ENCODE data around the gene PALD1. TPM values are rescaled to one million over a fixed set of nuclear protein-coding genes. Genes with fewer than 3 reads are reported as not detected.

The PALD1 gene
- total and polyA plus RNA-seq, 2 of the 13 experiments (the other 11 are each of a cell fraction or from before 2014, with no cell fraction given): 0.07 to 0.09 TPM

DNA sequence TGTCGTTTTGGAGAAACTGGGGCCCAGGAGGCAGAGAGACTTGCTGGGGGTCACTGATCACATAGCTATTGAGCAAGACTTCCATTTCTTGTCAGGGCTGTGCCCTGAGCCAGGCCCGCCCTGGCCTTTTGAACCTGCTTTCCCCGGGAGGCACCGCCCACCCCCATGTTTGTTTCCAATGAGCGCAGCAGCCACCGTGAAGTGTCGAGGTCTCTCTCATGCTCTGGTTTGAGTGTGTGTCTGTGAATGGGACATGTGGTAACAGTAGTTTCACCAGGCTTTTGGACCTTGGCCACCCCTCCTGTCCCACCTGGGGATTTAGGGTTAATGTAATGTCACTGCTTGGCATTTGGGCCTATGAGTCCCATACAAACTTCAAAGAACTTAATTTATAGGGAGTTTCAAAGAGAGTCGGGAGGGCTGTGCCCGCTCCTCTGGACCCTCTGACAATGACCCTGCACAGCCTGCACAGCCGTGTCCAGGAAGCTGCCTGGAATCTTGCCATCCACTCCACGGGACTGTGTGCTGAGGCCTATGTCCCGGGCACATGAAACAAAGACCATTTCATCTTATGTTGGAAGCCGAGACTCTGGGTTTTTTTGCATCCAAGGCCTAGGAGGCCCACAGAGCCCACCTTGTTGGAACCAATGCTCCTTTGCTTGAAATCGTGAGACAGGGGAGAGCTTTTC lies 117.7 kb downstream of the PALD1 start (continued):
- TF ChIP-seq, protein P1, sequence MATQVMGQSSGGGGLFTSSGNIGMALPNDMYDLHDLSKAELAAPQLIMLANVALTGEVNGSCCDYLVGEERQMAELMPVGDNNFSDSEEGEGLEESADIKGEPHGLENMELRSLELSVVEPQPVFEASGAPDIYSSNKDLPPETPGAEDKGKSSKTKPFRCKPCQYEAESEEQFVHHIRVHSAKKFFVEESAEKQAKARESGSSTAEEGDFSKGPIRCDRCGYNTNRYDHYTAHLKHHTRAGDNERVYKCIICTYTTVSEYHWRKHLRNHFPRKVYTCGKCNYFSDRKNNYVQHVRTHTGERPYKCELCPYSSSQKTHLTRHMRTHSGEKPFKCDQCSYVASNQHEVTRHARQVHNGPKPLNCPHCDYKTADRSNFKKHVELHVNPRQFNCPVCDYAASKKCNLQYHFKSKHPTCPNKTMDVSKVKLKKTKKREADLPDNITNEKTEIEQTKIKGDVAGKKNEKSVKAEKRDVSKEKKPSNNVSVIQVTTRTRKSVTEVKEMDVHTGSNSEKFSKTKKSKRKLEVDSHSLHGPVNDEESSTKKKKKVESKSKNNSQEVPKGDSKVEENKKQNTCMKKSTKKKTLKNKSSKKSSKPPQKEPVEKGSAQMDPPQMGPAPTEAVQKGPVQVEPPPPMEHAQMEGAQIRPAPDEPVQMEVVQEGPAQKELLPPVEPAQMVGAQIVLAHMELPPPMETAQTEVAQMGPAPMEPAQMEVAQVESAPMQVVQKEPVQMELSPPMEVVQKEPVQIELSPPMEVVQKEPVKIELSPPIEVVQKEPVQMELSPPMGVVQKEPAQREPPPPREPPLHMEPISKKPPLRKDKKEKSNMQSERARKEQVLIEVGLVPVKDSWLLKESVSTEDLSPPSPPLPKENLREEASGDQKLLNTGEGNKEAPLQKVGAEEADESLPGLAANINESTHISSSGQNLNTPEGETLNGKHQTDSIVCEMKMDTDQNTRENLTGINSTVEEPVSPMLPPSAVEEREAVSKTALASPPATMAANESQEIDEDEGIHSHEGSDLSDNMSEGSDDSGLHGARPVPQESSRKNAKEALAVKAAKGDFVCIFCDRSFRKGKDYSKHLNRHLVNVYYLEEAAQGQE (IDR thresholded peaks at IDR 0.05; ENCODE audit: borderline replicate concordance in 1 of 2, low read depth in 1 of 2, low read length in 2 of 2): no peak
- TF ChIP-seq NCOR1 (IDR thresholded peaks at IDR 0.05; ENCODE audit: borderline replicate concordance, low read length) (peak; percentile 24; the same call in 1 of the 2 replicates), GTF3A (CRISPR knock-in tag; conservative IDR thresholded peaks at IDR 0.05) (no peak), RBM39 (IDR thresholded peaks at IDR 0.05; ENCODE audit: low read depth, low read length, poor library complexity, severe bottlenecking) (no peak), ZNF235 (CRISPR knock-in tag; IDR thresholded peaks at IDR 0.05; ENCODE audit: borderline replicate concordance) (no peak), MAFK (conservative IDR thresholded peaks at IDR 0.05 in 1 of 2, IDR thresholded peaks at IDR 0.05 in 1 of 2; ENCODE audit: low read length in 2 of 2) (no peak), NCOA1 (CRISPR knock-in tag; IDR thresholded peaks at IDR 0.05) (no peak), ZNF746 (CRISPR knock-in tag; IDR thresholded peaks at IDR 0.05) (no peak), JUN (CRISPR knock-in tag; IDR thresholded peaks at IDR 0.05) (no peak), GABPB1 (CRISPR knock-in tag; IDR thresholded peaks at IDR 0.05) (0 out of 2 replicates have a peak, but pooled peaks have one; percentile 35), RAD21 (CRISPR knock-in tag; IDR thresholded peaks at IDR 0.05) (no peak), GLMP (CRISPR knock-in tag; IDR thresholded peaks at IDR 0.05; ENCODE audit: borderline replicate concordance) (no peak), ZNF33A (CRISPR knock-in tag; IDR thresholded peaks at IDR 0.05; ENCODE audit: borderline replicate concordance) (no peak), AGO1 (IDR thresholded peaks at IDR 0.05; ENCODE audit: low read depth, low read length, poor library complexity, severe bottlenecking) (no peak), GPN1 (CRISPR knock-in tag; IDR thresholded peaks at IDR 0.05; ENCODE audit: borderline replicate concordance) (no peak)
- TF ChIP-seq, protein P2, sequence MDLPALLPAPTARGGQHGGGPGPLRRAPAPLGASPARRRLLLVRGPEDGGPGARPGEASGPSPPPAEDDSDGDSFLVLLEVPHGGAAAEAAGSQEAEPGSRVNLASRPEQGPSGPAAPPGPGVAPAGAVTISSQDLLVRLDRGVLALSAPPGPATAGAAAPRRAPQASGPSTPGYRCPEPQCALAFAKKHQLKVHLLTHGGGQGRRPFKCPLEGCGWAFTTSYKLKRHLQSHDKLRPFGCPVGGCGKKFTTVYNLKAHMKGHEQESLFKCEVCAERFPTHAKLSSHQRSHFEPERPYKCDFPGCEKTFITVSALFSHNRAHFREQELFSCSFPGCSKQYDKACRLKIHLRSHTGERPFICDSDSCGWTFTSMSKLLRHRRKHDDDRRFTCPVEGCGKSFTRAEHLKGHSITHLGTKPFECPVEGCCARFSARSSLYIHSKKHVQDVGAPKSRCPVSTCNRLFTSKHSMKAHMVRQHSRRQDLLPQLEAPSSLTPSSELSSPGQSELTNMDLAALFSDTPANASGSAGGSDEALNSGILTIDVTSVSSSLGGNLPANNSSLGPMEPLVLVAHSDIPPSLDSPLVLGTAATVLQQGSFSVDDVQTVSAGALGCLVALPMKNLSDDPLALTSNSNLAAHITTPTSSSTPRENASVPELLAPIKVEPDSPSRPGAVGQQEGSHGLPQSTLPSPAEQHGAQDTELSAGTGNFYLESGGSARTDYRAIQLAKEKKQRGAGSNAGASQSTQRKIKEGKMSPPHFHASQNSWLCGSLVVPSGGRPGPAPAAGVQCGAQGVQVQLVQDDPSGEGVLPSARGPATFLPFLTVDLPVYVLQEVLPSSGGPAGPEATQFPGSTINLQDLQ (CRISPR knock-in tag; IDR thresholded peaks at IDR 0.05): peak; percentile 71
- TF ChIP-seq, protein P3, sequence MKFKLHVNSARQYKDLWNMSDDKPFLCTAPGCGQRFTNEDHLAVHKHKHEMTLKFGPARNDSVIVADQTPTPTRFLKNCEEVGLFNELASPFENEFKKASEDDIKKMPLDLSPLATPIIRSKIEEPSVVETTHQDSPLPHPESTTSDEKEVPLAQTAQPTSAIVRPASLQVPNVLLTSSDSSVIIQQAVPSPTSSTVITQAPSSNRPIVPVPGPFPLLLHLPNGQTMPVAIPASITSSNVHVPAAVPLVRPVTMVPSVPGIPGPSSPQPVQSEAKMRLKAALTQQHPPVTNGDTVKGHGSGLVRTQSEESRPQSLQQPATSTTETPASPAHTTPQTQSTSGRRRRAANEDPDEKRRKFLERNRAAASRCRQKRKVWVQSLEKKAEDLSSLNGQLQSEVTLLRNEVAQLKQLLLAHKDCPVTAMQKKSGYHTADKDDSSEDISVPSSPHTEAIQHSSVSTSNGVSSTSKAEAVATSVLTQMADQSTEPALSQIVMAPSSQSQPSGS (CRISPR knock-in tag; IDR thresholded peaks at IDR 0.05): no peak

Measured in HepG2 (cell line).